ENCODE results near the gene CACNG8. TPM values are rescaled to one million over a fixed set of nuclear protein-coding genes. Genes with fewer than 3 reads are reported as not detected.

Gene CACNG8
- total RNA-seq, 4 donors from 2014 or later, result not detected

GRCh38 chr19:54013866-54014265 is 51.1 kb downstream of the CACNG8 start:
- H3K4me3 ChIP-seq (replicated peaks in 1 of 3), result no peak overlapping the region
- H3K4me1 ChIP-seq, result no peaks in the 10 kb centered on the region
- WGBS, 2 donors, result 76 to 82% methylated on average over 8 of the region's 8 CpGs
- H3K27ac ChIP-seq, result no peak overlapping the region
- H3K9me3 ChIP-seq, result no peaks in the 10 kb centered on the region
- H3K27me3 ChIP-seq, result no peaks in the 10 kb centered on the region
- TF ChIP-seq POLR2A (IDR thresholded peaks at IDR 0.05) (no peak), CTCF (IDR thresholded peaks at IDR 0.05) (no peak)
- intact Hi-C loops (cut with DNase I), result no loop called here
- no peak for DNase-seq
- no peaks in the 10 kb centered on the region for H3K36me3 ChIP-seq

- intact Hi-C loops (cut with DNase I), result no loop called here
- no peak for DNase-seq
- TF ChIP-seq CTCF (IDR thresholded peaks at IDR 0.05), result no peak
- no peak for TF ChIP-seq POLR2A (IDR thresholded peaks at IDR 0.05)
- H3K4me3 ChIP-seq (replicated peaks in 1 of 3), result no peak overlapping the region
- H3K36me3 ChIP-seq, result no peaks in the 10 kb centered on the region
- no peaks in the 10 kb centered on the region for H3K27me3 ChIP-seq
- H3K4me1 ChIP-seq, result no peaks in the 10 kb centered on the region
- H3K27ac ChIP-seq, result no peak overlapping the region
- whole genome bisulfite sequencing, 2 donors, result 24 to 38% methylated on average over 19 of the region's 19 CpGs
- no peaks in the 10 kb centered on the region for H3K9me3 ChIP-seq
Measured at GRCh38 chr19:54014920-54015560, 52.3 kb downstream of the CACNG8 start.

- TF ChIP-seq CTCF (IDR thresholded peaks at IDR 0.05), result no peak
- no peak for TF ChIP-seq POLR2A (IDR thresholded peaks at IDR 0.05)
- intact Hi-C loops (cut with DNase I), result no loop called here
- no peak for DNase-seq
- no peaks in the 10 kb centered on the region for H3K9me3 ChIP-seq
- no peak overlapping the region for H3K27ac ChIP-seq
- no peak overlapping the region for H3K4me3 ChIP-seq (replicated peaks in 1 of 3)
- no peaks in the 10 kb centered on the region for H3K27me3 ChIP-seq
- no peaks in the 10 kb centered on the region for H3K4me1 ChIP-seq
- WGBS, 2 donors, result 83 to 85% methylated on average over 4 of the region's 4 CpGs
- no peaks in the 10 kb centered on the region for H3K36me3 ChIP-seq
Measured at GRCh38 chr19:54017261-54017660, 54.5 kb downstream of the CACNG8 start.

- Histone ChIP-seq H3K27me3 (no peaks in the 10 kb centered on the region), H3K4me1 (no peaks in the 10 kb centered on the region), H3K27ac (no peak overlapping the region), H3K9me3 (no peaks in the 10 kb centered on the region), H3K36me3 (no peaks in the 10 kb centered on the region), H3K4me3 (replicated peaks in 1 of 3) (no peak overlapping the region)
- no peak for DNase-seq
- intact Hi-C loops (cut with DNase I), result loop anchor here (5.0 kb wide), 1 partner anchor 179 kb away; no protein-coding TSS in a partner anchor
- TF ChIP-seq POLR2A (IDR thresholded peaks at IDR 0.05) (no peak), CTCF (IDR thresholded peaks at IDR 0.05) (no peak)
- WGBS, 2 donors, result 86 to 87% methylated on average over 8 of the region's 8 CpGs
Measured at GRCh38 chr19:54021363-54021762, 58.6 kb downstream of the CACNG8 start.

GRCh38 chr19:54021932-54022331 is 59.2 kb downstream of the CACNG8 start:
- no peak for DNase-seq
- Histone ChIP-seq H3K4me1 (no peaks in the 10 kb centered on the region), H3K4me3 (replicated peaks in 1 of 3) (no peak overlapping the region), H3K36me3 (no peaks in the 10 kb centered on the region), H3K9me3 (no peaks in the 10 kb centered on the region), H3K27ac (no peak overlapping the region), H3K27me3 (no peaks in the 10 kb centered on the region)
- 88 to 90% methylated on average over 11 to 13 of the region's 13 CpGs for WGBS, 2 donors
- intact Hi-C loops (cut with DNase I), result loop anchor here (5.0 kb wide), 1 partner anchor 180 kb away; no protein-coding TSS in a partner anchor
- TF ChIP-seq POLR2A (IDR thresholded peaks at IDR 0.05), result no peak
- no peak for TF ChIP-seq CTCF (IDR thresholded peaks at IDR 0.05)

All from thyroid gland (tissue), 4 donors.